Measurements from ENCODE around the gene C1R. TPM values are rescaled to one million over a fixed set of nuclear protein-coding genes. Genes with fewer than 3 reads are reported as not detected.

Gene C1R
- total and polyA plus RNA-seq, 2 of the 8 experiments (the other 6 are each of a cell fraction or from before 2014, with no cell fraction given), result 6.9 to 16.3 TPM

DNA sequence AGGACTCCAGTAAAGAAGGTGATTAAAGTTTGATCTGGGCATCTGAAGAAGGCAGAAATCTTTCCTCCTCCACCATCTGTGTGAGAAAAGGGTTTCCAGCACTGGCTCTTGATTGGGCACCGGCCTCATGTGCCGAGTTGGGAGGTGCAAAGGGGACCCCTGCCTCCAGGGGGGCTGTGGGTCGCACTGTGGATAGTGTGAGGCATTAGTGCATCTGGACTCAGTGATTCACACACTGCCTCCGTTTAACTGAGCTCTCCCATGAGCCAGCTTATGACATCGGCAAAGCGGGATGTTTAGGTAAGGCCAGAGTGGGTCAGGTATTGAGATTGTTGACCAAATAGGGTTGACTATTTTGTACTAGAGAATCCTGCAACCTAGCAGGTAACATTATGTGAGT lies 22.9 kb downstream of the C1R start:
- H3K9me3 ChIP-seq (ENCODE audit: insufficient read depth in 2 of 2, low read depth in 1 of 2, low read length in 1 of 2), result no peaks in the 10 kb centered on the region; a peak in 1 of 4 replicates
- no peak overlapping the region for H2AK5ac ChIP-seq (ENCODE audit: low read depth, low read length)
- no peak for FAIRE-seq
- ChIA-PET CTCF (ENCODE audit: partially characterized antibody) (interaction anchor here (0.6 to 3.4 kb wide), 8 partner anchors 9 to 43 kb away, joined by 3 to 12 read pairs (median 3); partner anchors contain the start of genes C1R and C1S), POLR2A (ENCODE audit: partially characterized antibody) (interaction anchor here (1.0 to 2.8 kb wide), 3 partner anchors 9 to 125 kb away, joined by 3 to 11 read pairs (median 6); partner anchors contain the start of genes C12orf57, C1S and RNU7-1)
- no peaks in the 10 kb centered on the region for H3K79me2 ChIP-seq (ENCODE audit: control insufficient read depth in 1 of 2, insufficient read depth in 2 of 2, low read length in 2 of 2)
- H3K4ac ChIP-seq (replicated peaks; ENCODE audit: insufficient read length, low read depth, low read length), result no peak overlapping the region
- no peak overlapping the region for H2BK120ac ChIP-seq (replicated peaks; ENCODE audit: low read depth, low read length)
- H3K56ac ChIP-seq (replicated peaks; ENCODE audit: insufficient read length, low read depth, low read length), result no peak overlapping the region
- no peak overlapping the region for H3K9ac ChIP-seq (replicated peaks in 1 of 4; ENCODE audit: extremely low read depth in 1 of 4, low read depth in 3 of 4, low read length in 3 of 4)
- 90% methylated on average over 6 of the region's 6 CpGs; no CpG with 5 or more reads in 1 of the 2 experiments for WGBS, 2 experiments (ENCODE audit: extremely low coverage in 1 of 2, insufficient coverage in 1 of 2, insufficient read length in 1 of 2, insufficient replicate concordance in 2 of 2, low coverage in 1 of 2, low lambda C conversion rate in 2 of 2, missing lambda C conversion rate in 1 of 2)
- H2BK20ac ChIP-seq (ENCODE audit: low read length), result no peak overlapping the region
- no peaks in the 10 kb centered on the region for H3K23me2 ChIP-seq (ENCODE audit: low read depth, low read length)
- H2BK12ac ChIP-seq (ENCODE audit: low read depth, low read length), result no peak overlapping the region
- H2BK15ac ChIP-seq (ENCODE audit: low read length), result no peak overlapping the region
- DNase-seq (ENCODE audit: low read depth in 1 of 2, low spot score in 2 of 2), result no peak
- no peaks in the 10 kb centered on the region for H3K36me3 ChIP-seq (ENCODE audit: control insufficient read depth in 2 of 4, insufficient read depth in 4 of 4, low read length in 3 of 4)
- H4K91ac ChIP-seq (replicated peaks; ENCODE audit: insufficient read length, low read length), result no peak overlapping the region
- H3K4me3 ChIP-seq (ENCODE audit: extremely low read depth in 1 of 4, insufficient read depth in 2 of 4, low read depth in 3 of 4, low read length in 4 of 4), result no peak overlapping the region
- no peaks in the 10 kb centered on the region for H4K20me1 ChIP-seq (replicated peaks in 1 of 2; ENCODE audit: control insufficient read depth in 1 of 2, insufficient read depth in 2 of 2, low read length in 2 of 2)
- H3K27me3 ChIP-seq (replicated peaks in 1 of 4; ENCODE audit: control insufficient read depth in 3 of 4, extremely low read depth in 1 of 4, insufficient read depth in 3 of 4, low read length in 3 of 4), result no peaks in the 10 kb centered on the region
- H4K8ac ChIP-seq (ENCODE audit: extremely low read depth, insufficient read depth, low read length), result no peak overlapping the region
- H2AFZ ChIP-seq (ENCODE audit: low read length), result no peak overlapping the region
- H3K4me2 ChIP-seq (ENCODE audit: insufficient read depth in 1 of 2, low read depth in 2 of 2, low read length in 2 of 2), result no peak overlapping the region
- no peaks in the 10 kb centered on the region for H3K79me1 ChIP-seq (ENCODE audit: low read depth, low read length)
- no peak overlapping the region for H3K14ac ChIP-seq (ENCODE audit: insufficient read length)
- H3K23ac ChIP-seq (ENCODE audit: insufficient read length), result no peak overlapping the region
- H4K5ac ChIP-seq (ENCODE audit: insufficient read length, low read depth, low read length), result no peak overlapping the region
- no peak overlapping the region for H3K27ac ChIP-seq (ENCODE audit: low read depth, low read length)
- no peak overlapping the region for H2BK5ac ChIP-seq (ENCODE audit: low read depth, low read length)
- H3K18ac ChIP-seq (ENCODE audit: extremely low read depth, low read length), result no peak overlapping the region
- no peaks in the 10 kb centered on the region for H3K4me1 ChIP-seq (replicated peaks in 1 of 4; ENCODE audit: control insufficient read depth in 3 of 4, insufficient read depth in 4 of 4, low read length in 3 of 4)
- TF ChIP-seq SUZ12 (IDR thresholded peaks at IDR 0.05; ENCODE audit: low read length) (no peak), CHD1 (IDR thresholded peaks at IDR 0.05; ENCODE audit: low read depth, low read length) (no peak), RBBP5 (IDR thresholded peaks at IDR 0.05; ENCODE audit: borderline replicate concordance, low read depth, low read length) (no peak), ASH2L (IDR thresholded peaks at IDR 0.05; ENCODE audit: low read length) (no peak), SAP30 (IDR thresholded peaks at IDR 0.05; ENCODE audit: insufficient read depth, insufficient replicate concordance, low read length) (no peak), CTBP2 (IDR thresholded peaks at IDR 0.05; ENCODE audit: borderline replicate concordance, insufficient read depth, insufficient read length, low read length) (no peak), SP1 (IDR thresholded peaks at IDR 0.05; ENCODE audit: low read depth, low read length) (no peak), EZH2 (IDR thresholded peaks at IDR 0.05; ENCODE audit: low read depth, low read length, severe bottlenecking) (no peak), TAF1 (IDR thresholded peaks at IDR 0.05; ENCODE audit: low read depth, low read length) (no peak)
- TF ChIP-seq, protein P1, sequence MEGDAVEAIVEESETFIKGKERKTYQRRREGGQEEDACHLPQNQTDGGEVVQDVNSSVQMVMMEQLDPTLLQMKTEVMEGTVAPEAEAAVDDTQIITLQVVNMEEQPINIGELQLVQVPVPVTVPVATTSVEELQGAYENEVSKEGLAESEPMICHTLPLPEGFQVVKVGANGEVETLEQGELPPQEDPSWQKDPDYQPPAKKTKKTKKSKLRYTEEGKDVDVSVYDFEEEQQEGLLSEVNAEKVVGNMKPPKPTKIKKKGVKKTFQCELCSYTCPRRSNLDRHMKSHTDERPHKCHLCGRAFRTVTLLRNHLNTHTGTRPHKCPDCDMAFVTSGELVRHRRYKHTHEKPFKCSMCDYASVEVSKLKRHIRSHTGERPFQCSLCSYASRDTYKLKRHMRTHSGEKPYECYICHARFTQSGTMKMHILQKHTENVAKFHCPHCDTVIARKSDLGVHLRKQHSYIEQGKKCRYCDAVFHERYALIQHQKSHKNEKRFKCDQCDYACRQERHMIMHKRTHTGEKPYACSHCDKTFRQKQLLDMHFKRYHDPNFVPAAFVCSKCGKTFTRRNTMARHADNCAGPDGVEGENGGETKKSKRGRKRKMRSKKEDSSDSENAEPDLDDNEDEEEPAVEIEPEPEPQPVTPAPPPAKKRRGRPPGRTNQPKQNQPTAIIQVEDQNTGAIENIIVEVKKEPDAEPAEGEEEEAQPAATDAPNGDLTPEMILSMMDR (IDR thresholded peaks at IDR 0.05; ENCODE audit: control extremely low read depth in 1 of 3, insufficient read depth in 1 of 3, low read depth in 1 of 3, low read length in 3 of 3), result no peak
- TF ChIP-seq, protein P2, sequence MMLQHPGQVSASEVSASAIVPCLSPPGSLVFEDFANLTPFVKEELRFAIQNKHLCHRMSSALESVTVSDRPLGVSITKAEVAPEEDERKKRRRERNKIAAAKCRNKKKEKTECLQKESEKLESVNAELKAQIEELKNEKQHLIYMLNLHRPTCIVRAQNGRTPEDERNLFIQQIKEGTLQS (IDR thresholded peaks at IDR 0.05; ENCODE audit: insufficient read depth, low read depth, low read length), result no peak
